HEK293 (cell line): ENCODE results near the gene EIF5A.
A peak's percentile ranks its signal among the peaks of the same experiment; 100 is the strongest.

Source experiments
- ATF2 ChIP-seq: fragments of 450-650 bp; formaldehyde crosslinking; IDR thresholded peaks from 2 replicates; pipeline ENCODE4 v1.5.1; 2016; ENCODE audit warnings: missing biosample characterization, missing genetic modification characterization, low read depth
- INSM2 ChIP-seq: fragments of 450-650 bp; formaldehyde crosslinking; IDR thresholded peaks from 2 replicates; pipeline ENCODE4 v1.5.1; 2016; ENCODE audit warnings: missing biosample characterization, missing genetic modification characterization
- KLF10 ChIP-seq: fragments of 450-650 bp; IDR thresholded peaks from 2 replicates; pipeline ENCODE4 v1.5.1; 2018; ENCODE audit warnings: missing biosample characterization, mild to moderate bottlenecking, missing genetic modification characterization
- KLF16 ChIP-seq: fragments of 450-650 bp; formaldehyde crosslinking; IDR thresholded peaks from 2 replicates; pipeline ENCODE4 v1.5.1; 2017; ENCODE audit warnings: missing biosample characterization, missing genetic modification characterization
- PRDM4 ChIP-seq: fragments of 450-650 bp; formaldehyde crosslinking; IDR thresholded peaks from 2 replicates; pipeline ENCODE4 v1.5.1; 2017; ENCODE audit warnings: missing biosample characterization, missing genetic modification characterization
- SALL2 ChIP-seq: fragments of 450-650 bp; formaldehyde crosslinking; IDR thresholded peaks from 2 replicates; pipeline ENCODE4 v1.5.0; 2017; ENCODE audit warnings: missing biosample characterization, mild to moderate bottlenecking, missing genetic modification characterization, borderline replicate concordance
- YY1 ChIP-seq: fragments of 450-650 bp; formaldehyde crosslinking; IDR thresholded peaks from 2 replicates; pipeline ENCODE4 v1.5.1; 2018; ENCODE audit warnings: missing biosample characterization, missing genetic modification characterization
- ZBTB10 ChIP-seq: fragments of 450-650 bp; formaldehyde crosslinking; IDR thresholded peaks from 2 replicates; pipeline ENCODE4 v1.5.1; 2016; ENCODE audit warnings: missing biosample characterization, missing genetic modification characterization
- ZBTB17 ChIP-seq: fragments of 450-650 bp; formaldehyde crosslinking; IDR thresholded peaks from 2 replicates; pipeline ENCODE4 v1.5.1; 2016; ENCODE audit warnings: missing biosample characterization, missing genetic modification characterization
- ZBTB20 ChIP-seq: fragments of 450-650 bp; formaldehyde crosslinking; IDR thresholded peaks from 2 replicates; pipeline ENCODE4 v1.5.1; 2016; ENCODE audit warnings: missing biosample characterization, missing genetic modification characterization
- ZBTB21 ChIP-seq: fragments of 450-650 bp; formaldehyde crosslinking; IDR thresholded peaks from 2 replicates; pipeline ENCODE4 v1.5.1; 2017; ENCODE audit warnings: missing biosample characterization, missing genetic modification characterization
- ZFP69B ChIP-seq: fragments of 450-650 bp; formaldehyde crosslinking; IDR thresholded peaks from 2 replicates; pipeline ENCODE4 v1.5.1; 2016; ENCODE audit warnings: missing biosample characterization, missing genetic modification characterization
- ZNF112 ChIP-seq: fragments of 450-650 bp; formaldehyde crosslinking; IDR thresholded peaks from 2 replicates; pipeline ENCODE4 v1.5.0; 2017; ENCODE audit warnings: missing biosample characterization, missing genetic modification characterization
- ZNF132 ChIP-seq: fragments of 450-650 bp; formaldehyde crosslinking; IDR thresholded peaks from 2 replicates; pipeline ENCODE4 v1.5.1; 2017; ENCODE audit warnings: missing biosample characterization, missing genetic modification characterization, borderline replicate concordance
- ZNF16 ChIP-seq: fragments of 450-650 bp; formaldehyde crosslinking; IDR thresholded peaks from 2 replicates; pipeline ENCODE4 v1.5.1; 2016; ENCODE audit warnings: low read depth, missing biosample characterization, missing genetic modification characterization
- ZNF18 ChIP-seq: fragments of 450-650 bp; formaldehyde crosslinking; IDR thresholded peaks from 2 replicates; pipeline ENCODE4 v1.5.1; 2016; ENCODE audit warnings: missing biosample characterization, missing genetic modification characterization
- ZNF19 ChIP-seq: fragments of 450-650 bp; formaldehyde crosslinking; IDR thresholded peaks from 2 replicates; pipeline ENCODE4; 2016; ENCODE audit warnings: missing biosample characterization, missing genetic modification characterization, low read depth
- ZNF266 ChIP-seq: fragments of 450-650 bp; formaldehyde crosslinking; IDR thresholded peaks from 2 replicates; pipeline ENCODE4 v1.5.1; 2016; ENCODE audit warnings: missing biosample characterization, missing genetic modification characterization, low read depth
- ZNF292 ChIP-seq: fragments of 450-650 bp; formaldehyde crosslinking; IDR thresholded peaks from 2 replicates; pipeline ENCODE4 v1.5.1; 2016; ENCODE audit warnings: low read depth, missing biosample characterization, missing genetic modification characterization, borderline replicate concordance
- ZNF335 ChIP-seq: fragments of 450-650 bp; formaldehyde crosslinking; conservative IDR thresholded peaks from 2 replicates; pipeline ENCODE4 v1.5.1; 2016; ENCODE audit warnings: missing biosample characterization, missing genetic modification characterization
- ZNF362 ChIP-seq: fragments of 450-650 bp; formaldehyde crosslinking; IDR thresholded peaks from 2 replicates; pipeline ENCODE4 v1.5.1; 2016; ENCODE audit warnings: missing biosample characterization, missing genetic modification characterization
- ZNF433 ChIP-seq: fragments of 450-650 bp; formaldehyde crosslinking; IDR thresholded peaks from 2 replicates; pipeline ENCODE4 v1.5.1; 2016; ENCODE audit warnings: missing biosample characterization, missing genetic modification characterization, low read depth
- ZNF514 ChIP-seq: fragments of 450-650 bp; formaldehyde crosslinking; IDR thresholded peaks from 2 replicates; pipeline ENCODE4 v1.5.1; 2016; ENCODE audit warnings: missing biosample characterization, missing genetic modification characterization
- ZNF558 ChIP-seq: fragments of 450-650 bp; formaldehyde crosslinking; IDR thresholded peaks from 2 replicates; pipeline ENCODE4 v1.5.1; 2016; ENCODE audit warnings: missing biosample characterization, missing genetic modification characterization
- ZNF571 ChIP-seq: fragments of 450-650 bp; formaldehyde crosslinking; IDR thresholded peaks from 2 replicates; pipeline ENCODE4 v1.5.0; 2017; ENCODE audit warnings: missing biosample characterization, missing genetic modification characterization
- ZNF670 ChIP-seq: fragments of 450-650 bp; formaldehyde crosslinking; IDR thresholded peaks from 2 replicates; pipeline ENCODE4 v1.5.1; 2016; ENCODE audit warnings: missing biosample characterization, missing genetic modification characterization, low read depth
- ZNF777 ChIP-seq: fragments of 450-650 bp; formaldehyde crosslinking; IDR thresholded peaks from 2 replicates; pipeline ENCODE4 v1.5.1; 2017; ENCODE audit warnings: missing biosample characterization, missing genetic modification characterization, borderline replicate concordance
- ZNF791 ChIP-seq: fragments of 450-650 bp; formaldehyde crosslinking; IDR thresholded peaks from 2 replicates; pipeline ENCODE4 v1.5.1; 2016; ENCODE audit warnings: missing biosample characterization, missing genetic modification characterization
- ZNF837 ChIP-seq: fragments of 450-650 bp; formaldehyde crosslinking; IDR thresholded peaks from 2 replicates; pipeline ENCODE4 v1.5.1; 2016; ENCODE audit warnings: missing biosample characterization, missing genetic modification characterization
- ZSCAN16 ChIP-seq: fragments of 450-650 bp; formaldehyde crosslinking; IDR thresholded peaks from 2 replicates; pipeline ENCODE4 v1.5.1; 2016; ENCODE audit warnings: missing biosample characterization, missing genetic modification characterization

The EIF5A gene

GRCh38 chr17:7315570-7316235 lies 8.3 kb downstream of the EIF5A start (continued):
- TF ChIP-seq ZNF112 (tag by site-specific recombination), result no peak
- TF ChIP-seq ZNF19 (tag by site-specific recombination), result no peak
- TF ChIP-seq ZNF132 (tag by site-specific recombination), result no peak
- TF ChIP-seq ZNF292 (tag by site-specific recombination), result no peak
- no peak for TF ChIP-seq ZNF335
- 0 out of 2 replicates have a peak, but pooled peaks have one; percentile 59 for TF ChIP-seq ZNF777 (tag by site-specific recombination)
- no peak for TF ChIP-seq SALL2 (tag by site-specific recombination)
- 0 out of 2 replicates have a peak, but pooled peaks have one; percentile 11 for TF ChIP-seq YY1 (tag by site-specific recombination)
- no peak for TF ChIP-seq ZNF791
- 0 out of 2 replicates have a peak, but pooled peaks have one; percentile 4 for TF ChIP-seq KLF16 (tag by site-specific recombination)
- no peak for TF ChIP-seq ZBTB17 (tag by site-specific recombination)
- TF ChIP-seq ZNF837 (tag by site-specific recombination), result no peak
- no peak for TF ChIP-seq ZNF558 (tag by site-specific recombination)
- no peak for TF ChIP-seq ZNF362 (tag by site-specific recombination)
- no peak for TF ChIP-seq KLF10 (tag by site-specific recombination)
- no peak for TF ChIP-seq ZNF266 (tag by site-specific recombination)
- TF ChIP-seq PRDM4 (tag by site-specific recombination), result no peak
- no peak for TF ChIP-seq ZNF16 (tag by site-specific recombination)
- no peak for TF ChIP-seq ZSCAN16 (tag by site-specific recombination)
- TF ChIP-seq ZNF433, result no peak
- no peak for TF ChIP-seq ZNF18
- no peak for TF ChIP-seq ZBTB20 (tag by site-specific recombination)
- no peak for TF ChIP-seq ZNF514
- no peak for TF ChIP-seq ZNF670
- peak; percentile 32; the same call in 1 of the 2 replicates for TF ChIP-seq ZBTB10 (tag by site-specific recombination)
- no peak for TF ChIP-seq INSM2 (tag by site-specific recombination)
- no peak for TF ChIP-seq ZNF571
- no peak for TF ChIP-seq ZBTB21
- no peak for TF ChIP-seq ATF2 (tag by site-specific recombination)
- TF ChIP-seq ZFP69B (tag by site-specific recombination), result 0 out of 2 replicates have a peak, but pooled peaks have one; percentile 1
